ENCODE data around the gene ZNF423.

DNA sequence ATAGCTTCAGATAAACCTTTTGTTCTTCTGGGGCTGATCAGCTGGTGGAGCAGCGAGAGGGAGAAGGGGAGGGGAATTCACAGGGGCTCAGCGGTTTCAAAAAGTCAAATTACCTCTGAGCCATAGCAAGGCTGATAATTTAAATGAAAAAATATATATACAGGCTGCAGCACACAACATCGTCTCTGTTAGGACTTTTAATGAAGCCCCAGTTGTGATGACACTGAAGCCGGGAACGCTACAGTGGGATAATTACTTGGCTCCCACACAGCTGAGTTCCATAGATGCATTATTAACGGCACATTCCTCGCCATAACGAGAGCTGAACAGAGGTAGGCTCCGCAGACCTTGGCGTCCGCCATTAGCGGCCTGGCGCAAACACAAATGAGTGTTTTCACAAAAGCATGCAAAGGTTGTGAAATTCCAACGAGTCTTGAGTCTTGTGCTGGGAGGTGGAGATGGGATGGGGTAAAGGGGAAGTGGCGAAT lies 266.3 kb downstream of the ZNF423 start:
- TF ChIP-seq CTCF (IDR thresholded peaks at IDR 0.05; ENCODE audit: low read length) (no peak), EZH2 (IDR thresholded peaks at IDR 0.05; ENCODE audit: borderline replicate concordance, low read length) (no peak)
